ENCODE measurements around the gene SORBS1.

DNA sequence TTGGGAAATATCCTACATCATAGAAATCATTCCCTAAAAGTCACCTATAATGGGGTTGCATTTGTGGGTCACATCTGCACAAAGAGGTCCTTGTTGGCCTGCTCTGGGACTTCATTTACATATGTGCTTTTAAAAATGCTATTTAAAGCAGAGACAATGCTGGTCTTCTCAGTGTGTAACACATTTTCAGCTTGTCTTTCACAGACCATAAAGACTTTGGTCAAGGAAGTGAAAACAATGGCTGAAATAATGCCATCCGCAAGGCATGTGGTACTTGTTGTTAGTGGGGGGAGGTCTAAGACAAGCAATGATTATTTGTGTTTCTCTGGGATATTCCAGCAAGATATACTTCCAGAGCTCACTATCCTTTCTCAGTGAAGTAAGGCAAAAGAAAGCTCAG lies 185.8 kb downstream of the SORBS1 start:
- TF ChIP-seq OSR2 (tag by site-specific recombination; IDR thresholded peaks at IDR 0.05) (no peak), HOXA7 (CRISPR knock-in tag; IDR thresholded peaks at IDR 0.05; ENCODE audit: borderline replicate concordance) (no peak), ZNF311 (tag by site-specific recombination; IDR thresholded peaks at IDR 0.05; ENCODE audit: borderline replicate concordance) (no peak), ZNF138 (tag by site-specific recombination; IDR thresholded peaks at IDR 0.05; ENCODE audit: borderline replicate concordance) (no peak), CTCF (tag by site-specific recombination; IDR thresholded peaks at IDR 0.05) (no peak), TRIM28 (IDR thresholded peaks at IDR 0.05; ENCODE audit: borderline replicate concordance, low read length) (no peak)

Measured in HEK293 (cell line).